Urothelium cell line (cell line): Measurements from ENCODE around the gene FUT3.

Experiments used
- DNase-seq: peaks from one replicate; pipeline ENCODE4 v3.0.0; 2011; ENCODE audit warnings: low spot score, mixed read lengths
- FAIRE-seq: peaks from 2 replicates; lab custom pipeline; 2011; peaks lifted over from hg19 to GRCh38; lab: Jason Lieb, UNC

The FUT3 gene

DNA sequence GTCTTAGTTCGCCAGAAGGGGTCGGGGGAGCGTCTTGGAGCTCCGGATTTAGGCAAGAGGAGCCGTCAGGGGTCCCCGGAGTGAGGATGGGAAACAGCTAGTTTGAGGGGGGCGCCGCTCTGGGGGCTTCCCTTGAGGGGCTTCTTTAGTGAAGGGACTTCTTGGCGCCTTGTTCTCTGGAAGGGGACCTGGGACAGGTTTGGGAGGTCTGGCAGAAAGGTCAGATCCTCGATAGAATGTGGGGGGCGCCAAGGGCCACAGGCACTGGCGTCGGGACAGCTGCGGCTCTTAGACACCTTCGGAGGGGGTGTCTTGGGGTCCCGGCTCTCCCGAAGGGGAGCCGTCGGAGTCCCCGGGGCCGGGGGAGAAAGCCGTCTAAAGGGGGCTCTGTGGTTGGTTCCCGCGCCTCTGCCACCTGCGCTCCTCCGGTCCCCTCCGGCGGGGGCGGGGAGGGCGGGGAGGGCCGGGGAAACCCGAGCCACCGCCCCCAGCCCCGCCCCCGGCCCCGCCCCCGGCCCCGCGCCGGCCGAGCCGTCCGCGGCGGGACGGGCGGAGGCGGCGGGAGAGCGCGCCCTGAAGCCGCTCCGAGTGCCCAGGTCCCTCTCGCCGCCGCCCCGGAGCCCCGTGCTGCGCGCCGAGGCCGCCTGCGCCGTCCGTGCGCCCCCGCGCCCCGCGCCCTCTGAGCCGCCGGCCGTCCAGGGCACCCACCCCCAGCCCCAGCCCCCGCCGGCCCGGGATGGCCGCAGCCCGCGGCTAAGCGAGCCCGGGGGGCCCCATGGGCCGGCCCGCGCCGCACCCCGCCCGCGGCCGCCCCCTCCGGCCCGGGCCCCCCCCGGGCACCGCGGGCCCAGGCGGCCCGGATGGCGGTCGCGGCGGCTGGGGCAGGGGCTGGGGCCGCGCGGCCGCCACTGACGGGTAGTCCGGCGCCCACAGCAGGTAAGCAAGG, 46.5 kb downstream of the FUT3 start, which contains the start of gene NRTN:
TSS of gene NRTN (plus strand) at position 552 of the 946 bp plus-strand sequence. CDS start 19,099 bp downstream, outside the sequence.
- DNase-seq (peak; percentile 80), FAIRE-seq (no peak)

DNA sequence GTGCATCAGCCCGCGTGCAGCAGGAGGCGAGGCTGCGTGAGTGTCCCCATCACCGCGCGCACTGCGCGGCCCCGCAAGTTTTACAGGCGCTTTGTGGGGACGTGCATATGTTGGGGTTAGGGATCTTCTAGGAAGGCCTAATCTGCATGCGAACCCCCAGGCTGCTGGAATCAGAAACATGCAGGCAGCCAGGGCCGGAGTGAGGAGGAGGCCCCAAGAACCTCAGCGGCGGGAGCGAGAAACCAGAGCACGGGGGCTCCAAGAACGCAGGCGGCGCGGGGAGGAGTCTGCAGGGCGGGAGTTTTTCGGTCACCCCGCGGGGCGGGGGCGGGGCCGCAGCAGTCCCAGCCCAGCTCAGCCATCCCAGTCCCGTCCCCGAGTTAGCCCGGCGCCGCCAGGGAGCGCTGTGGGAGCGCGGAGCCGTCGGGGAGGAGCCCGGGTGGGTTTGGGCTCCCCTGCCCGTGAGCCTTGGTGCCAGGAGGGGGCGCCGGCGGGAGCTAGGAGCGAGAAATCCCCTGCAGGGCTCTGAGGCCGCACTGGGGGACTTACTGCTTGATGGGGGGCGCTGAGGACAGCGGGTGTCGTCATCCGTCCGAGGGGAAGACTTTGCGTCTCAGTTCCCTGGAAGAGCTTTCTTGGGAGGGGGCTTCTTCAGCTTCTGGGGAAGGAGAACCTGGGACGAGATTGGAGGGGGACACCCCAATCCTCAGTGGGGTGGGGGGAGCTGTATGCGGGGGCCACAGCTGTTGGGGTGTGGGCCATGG, 47.3 kb downstream of the FUT3 start:
- peak; percentile 93 for DNase-seq
- FAIRE-seq: no peak

- FAIRE-seq (no peak), DNase-seq (no peak)
These were observed 47.9 kb downstream of the FUT3 start for GRCh38 chr19:5803441-5803751.

GRCh38 chr19:5801796-5802619, 49.2 kb downstream of the FUT3 start:
- no peak for DNase-seq
- FAIRE-seq: no peak

DNA sequence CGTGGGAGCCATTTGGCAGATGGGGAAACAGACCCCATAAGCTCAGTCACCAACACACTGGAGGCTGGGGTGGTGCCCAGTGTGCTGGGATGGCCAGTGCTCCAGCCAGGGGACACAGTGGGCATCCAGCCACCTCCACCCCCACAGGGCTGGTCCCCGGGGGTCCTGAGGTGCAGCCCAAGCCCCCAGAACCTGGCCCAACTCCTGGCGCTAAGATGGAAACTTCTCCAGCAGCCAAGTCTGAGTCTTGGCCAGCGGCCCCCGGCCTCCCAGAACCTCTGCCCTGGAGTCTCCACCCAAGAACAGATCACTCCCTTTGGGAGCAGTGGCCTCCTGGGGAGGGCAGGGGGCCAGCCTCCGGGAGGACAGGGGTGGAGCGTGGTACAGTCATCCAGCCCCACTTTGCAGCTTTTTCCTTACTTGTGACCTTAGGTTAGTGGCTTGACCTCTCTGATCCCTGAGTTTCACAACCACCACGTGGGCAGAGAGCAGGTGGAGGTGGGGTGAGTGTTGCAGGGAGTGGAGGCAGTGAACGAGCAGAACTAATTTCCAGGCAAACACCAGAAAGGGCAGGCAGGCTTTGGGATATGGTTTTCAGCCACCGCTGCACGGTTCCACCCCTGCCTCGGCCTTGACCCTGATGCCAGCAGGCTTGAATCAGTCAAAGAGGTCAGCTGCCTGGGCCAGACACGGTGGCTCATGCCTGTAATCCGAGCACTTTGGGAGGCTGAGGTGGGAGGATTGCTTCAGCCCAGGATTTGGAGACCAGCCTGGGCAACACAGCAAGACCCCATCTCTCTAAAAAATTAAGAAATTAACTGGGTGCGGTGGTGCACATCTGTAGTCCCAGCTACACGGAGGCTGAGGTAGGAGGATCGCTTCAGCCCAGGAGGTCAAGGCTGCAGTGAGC, 50.6 kb downstream of the FUT3 start:
- DNase-seq: no peak
- no peak for FAIRE-seq

DNA sequence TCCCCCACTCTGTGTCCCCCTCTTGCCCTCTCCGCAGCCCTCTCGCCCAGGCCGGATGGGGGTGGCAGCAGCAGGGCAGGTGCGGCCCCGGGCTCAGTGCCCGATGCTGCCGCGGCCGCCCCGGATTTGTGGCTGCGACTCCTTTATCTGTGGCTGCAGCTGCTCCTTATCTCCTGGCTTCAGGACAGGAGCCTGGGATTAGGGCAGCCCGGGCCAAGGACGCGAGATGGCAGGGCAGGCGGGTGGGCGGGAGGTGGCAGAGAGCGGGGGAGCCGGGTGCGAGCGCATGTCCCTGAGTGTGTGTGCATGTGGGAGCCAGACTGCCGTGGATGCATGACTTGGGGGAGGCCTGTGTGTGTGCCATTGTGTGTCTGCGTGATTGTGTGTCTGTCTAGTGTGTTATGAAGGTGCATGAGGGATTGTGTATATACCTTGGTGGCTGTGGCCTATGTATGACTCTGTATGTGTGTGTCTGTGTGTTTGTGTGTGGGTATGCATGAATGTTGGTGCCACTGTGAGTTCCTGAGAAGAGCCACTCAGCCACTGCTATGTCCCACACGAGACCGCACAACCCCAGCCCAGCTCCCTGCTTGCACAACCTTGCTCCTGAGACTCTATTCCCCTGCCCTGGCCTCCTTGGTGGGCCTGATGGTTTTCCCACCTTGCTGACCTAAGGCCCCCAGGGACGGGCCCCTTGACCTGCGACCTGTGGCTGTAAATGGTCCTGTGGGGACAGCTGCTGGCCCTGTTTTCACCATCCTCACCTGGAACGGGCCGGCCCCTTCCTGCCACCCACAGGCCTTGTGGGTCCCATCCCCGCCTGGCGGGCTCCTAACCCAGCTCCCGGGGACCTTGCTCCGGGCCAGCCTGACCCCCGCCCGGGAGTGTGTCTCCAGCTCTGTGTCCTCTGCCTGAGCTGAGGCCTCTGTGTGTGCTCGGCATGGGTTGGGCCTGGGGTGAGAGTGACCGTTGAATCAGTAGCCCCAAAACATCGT, 51.7 kb downstream of the FUT3 start:
- FAIRE-seq: no peak
- DNase-seq: no peak

DNA sequence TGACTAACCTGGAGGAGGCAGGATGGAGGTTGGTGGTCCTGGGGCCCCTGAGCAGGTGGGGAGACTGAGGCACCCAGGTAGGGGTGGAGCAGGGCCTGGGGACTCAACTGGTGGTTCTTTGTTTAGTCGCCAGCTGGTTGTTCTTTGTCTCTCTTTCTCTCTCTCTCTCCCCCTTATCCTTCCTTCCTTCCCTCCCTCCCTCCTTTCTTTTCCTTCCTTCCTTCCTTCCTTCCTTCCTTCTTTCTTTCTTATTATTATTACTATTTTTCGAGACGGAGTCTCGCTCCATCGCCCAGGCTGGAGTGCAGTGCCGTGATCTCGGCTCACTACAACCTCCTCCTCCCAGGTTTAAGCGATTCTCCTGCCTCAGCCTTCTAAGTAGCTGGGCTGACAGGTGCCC, 53.0 kb downstream of the FUT3 start:
- no peak for FAIRE-seq
- DNase-seq: no peak

DNA sequence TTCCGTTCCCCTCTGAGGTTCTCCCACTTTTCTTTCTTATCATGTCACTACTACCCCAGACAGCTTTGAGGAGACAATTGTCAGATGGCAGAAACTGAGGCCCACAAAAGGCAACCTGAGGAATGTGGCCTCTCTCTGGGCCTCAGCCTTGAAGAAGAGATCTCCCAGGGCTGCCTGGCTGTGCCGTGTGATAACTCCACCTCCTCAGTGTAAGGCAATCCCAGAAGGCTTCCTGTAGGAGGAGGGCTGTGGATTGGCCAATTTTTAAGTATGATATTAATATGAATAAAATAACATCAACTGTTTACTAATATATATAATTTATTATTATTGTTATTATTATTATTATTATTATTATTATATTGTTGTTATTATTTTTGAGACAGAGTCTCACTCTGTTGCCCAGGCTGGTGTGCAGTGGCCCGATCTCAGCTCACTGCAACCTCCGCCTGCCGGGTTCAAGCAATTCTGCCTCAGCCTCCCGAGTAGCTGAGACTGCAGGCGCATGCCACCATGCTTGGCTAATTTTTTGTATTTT, 55.8 kb downstream of the FUT3 start:
- DNase-seq (no peak), FAIRE-seq (no peak)

- FAIRE-seq (no peak), DNase-seq (no peak)
These were observed 58.1 kb downstream of the FUT3 start for GRCh38 chr19:5793188-5793587.
